Measurements from ENCODE around the gene CRIP3. TPM values are rescaled to one million over a fixed set of nuclear protein-coding genes. Genes with fewer than 3 reads are reported as not detected.

CRIP3 gene
- total RNA-seq, 1 donor from 2014 or later: not detected

GRCh38 chr6:43286456-43286979 is 22.1 kb downstream of the CRIP3 start:
- no peak overlapping the region for H3K9ac ChIP-seq (ENCODE audit: low read length)
- no peaks in the 10 kb centered on the region for H3K9me3 ChIP-seq (ENCODE audit: insufficient read depth, low read depth, low read length)
- H3K27me3 Mint-ChIP-seq (ENCODE audit: low read depth, unreplicated experiment): peaks cover 31% of the 10 kb centered on the region
- FAIRE-seq (no peak), DNase-seq (ENCODE audit: low read depth) (no peak)
- peaks cover 9% of the 10 kb centered on the region for H3K4me1 Mint-ChIP-seq (ENCODE audit: low read depth, unreplicated experiment)
- H3K27ac Mint-ChIP-seq (ENCODE audit: unreplicated experiment): no peak overlapping the region
- no peaks in the 10 kb centered on the region for H3K36me3 Mint-ChIP-seq (ENCODE audit: low read depth, unreplicated experiment)
- H3K4me3 Mint-ChIP-seq (ENCODE audit: unreplicated experiment): no peak overlapping the region
- H3K79me2 ChIP-seq (ENCODE audit: insufficient read depth, low read length): no peaks in the 10 kb centered on the region
- H4K20me1 ChIP-seq (ENCODE audit: insufficient read depth, low read length): no peaks in the 10 kb centered on the region
- H2AFZ ChIP-seq (ENCODE audit: low read depth, low read length): no peak overlapping the region
- no peaks in the 10 kb centered on the region for H3K9me3 Mint-ChIP-seq (ENCODE audit: unreplicated experiment)
- no peaks in the 10 kb centered on the region for H3K36me3 ChIP-seq (ENCODE audit: insufficient read depth, low read length)
- TF ChIP-seq, protein P1, sequence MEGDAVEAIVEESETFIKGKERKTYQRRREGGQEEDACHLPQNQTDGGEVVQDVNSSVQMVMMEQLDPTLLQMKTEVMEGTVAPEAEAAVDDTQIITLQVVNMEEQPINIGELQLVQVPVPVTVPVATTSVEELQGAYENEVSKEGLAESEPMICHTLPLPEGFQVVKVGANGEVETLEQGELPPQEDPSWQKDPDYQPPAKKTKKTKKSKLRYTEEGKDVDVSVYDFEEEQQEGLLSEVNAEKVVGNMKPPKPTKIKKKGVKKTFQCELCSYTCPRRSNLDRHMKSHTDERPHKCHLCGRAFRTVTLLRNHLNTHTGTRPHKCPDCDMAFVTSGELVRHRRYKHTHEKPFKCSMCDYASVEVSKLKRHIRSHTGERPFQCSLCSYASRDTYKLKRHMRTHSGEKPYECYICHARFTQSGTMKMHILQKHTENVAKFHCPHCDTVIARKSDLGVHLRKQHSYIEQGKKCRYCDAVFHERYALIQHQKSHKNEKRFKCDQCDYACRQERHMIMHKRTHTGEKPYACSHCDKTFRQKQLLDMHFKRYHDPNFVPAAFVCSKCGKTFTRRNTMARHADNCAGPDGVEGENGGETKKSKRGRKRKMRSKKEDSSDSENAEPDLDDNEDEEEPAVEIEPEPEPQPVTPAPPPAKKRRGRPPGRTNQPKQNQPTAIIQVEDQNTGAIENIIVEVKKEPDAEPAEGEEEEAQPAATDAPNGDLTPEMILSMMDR (IDR thresholded peaks at IDR 0.05; ENCODE audit: insufficient read depth, low read depth, low read length): no peak
- H3K4me3 ChIP-seq (ENCODE audit: insufficient read depth, low read depth, low read length): no peak overlapping the region
- peaks cover 2% of the 10 kb centered on the region for H3K27me3 ChIP-seq (ENCODE audit: insufficient read depth, low read length)
- H3K27ac ChIP-seq (ENCODE audit: low read depth, low read length): no peak overlapping the region
- no peak overlapping the region for H3K4me2 ChIP-seq (ENCODE audit: low read length)
- no peaks in the 10 kb centered on the region for H3K4me1 ChIP-seq (ENCODE audit: insufficient read depth, low read length)

- H3K27ac Mint-ChIP-seq (ENCODE audit: unreplicated experiment): no peak overlapping the region
- no peaks in the 10 kb centered on the region for H3K4me1 ChIP-seq (ENCODE audit: insufficient read depth, low read length)
- H3K27me3 ChIP-seq (ENCODE audit: insufficient read depth, low read length): peaks cover 2% of the 10 kb centered on the region
- H3K9me3 ChIP-seq (ENCODE audit: insufficient read depth, low read depth, low read length): no peaks in the 10 kb centered on the region
- no peak overlapping the region for H3K27ac ChIP-seq (ENCODE audit: low read depth, low read length)
- H3K9me3 Mint-ChIP-seq (ENCODE audit: unreplicated experiment): peaks cover 2% of the 10 kb centered on the region
- DNase-seq (ENCODE audit: low read depth): no peak
- H3K27me3 Mint-ChIP-seq (ENCODE audit: low read depth, unreplicated experiment): peaks cover 31% of the 10 kb centered on the region
- H3K4me1 Mint-ChIP-seq (ENCODE audit: low read depth, unreplicated experiment): peaks cover 9% of the 10 kb centered on the region
- no peaks in the 10 kb centered on the region for H3K36me3 Mint-ChIP-seq (ENCODE audit: low read depth, unreplicated experiment)
- H3K4me3 ChIP-seq (ENCODE audit: insufficient read depth, low read depth, low read length): no peak overlapping the region
- no peaks in the 10 kb centered on the region for H3K79me2 ChIP-seq (ENCODE audit: insufficient read depth, low read length)
- H3K9ac ChIP-seq (ENCODE audit: low read length): no peak overlapping the region
- TF ChIP-seq EZH2 (IDR thresholded peaks at IDR 0.05; ENCODE audit: insufficient read depth, low read length): no peak
- no peak overlapping the region for H3K4me2 ChIP-seq (ENCODE audit: low read length)
- no peak overlapping the region for H3K4me3 Mint-ChIP-seq (ENCODE audit: unreplicated experiment)
- no peaks in the 10 kb centered on the region for H4K20me1 ChIP-seq (ENCODE audit: insufficient read depth, low read length)
- H2AFZ ChIP-seq (ENCODE audit: low read depth, low read length): no peak overlapping the region
- FAIRE-seq: no peak
- no peaks in the 10 kb centered on the region for H3K36me3 ChIP-seq (ENCODE audit: insufficient read depth, low read length)
Observed at GRCh38 chr6:43285832-43286231, 22.8 kb downstream of the CRIP3 start.

DNA sequence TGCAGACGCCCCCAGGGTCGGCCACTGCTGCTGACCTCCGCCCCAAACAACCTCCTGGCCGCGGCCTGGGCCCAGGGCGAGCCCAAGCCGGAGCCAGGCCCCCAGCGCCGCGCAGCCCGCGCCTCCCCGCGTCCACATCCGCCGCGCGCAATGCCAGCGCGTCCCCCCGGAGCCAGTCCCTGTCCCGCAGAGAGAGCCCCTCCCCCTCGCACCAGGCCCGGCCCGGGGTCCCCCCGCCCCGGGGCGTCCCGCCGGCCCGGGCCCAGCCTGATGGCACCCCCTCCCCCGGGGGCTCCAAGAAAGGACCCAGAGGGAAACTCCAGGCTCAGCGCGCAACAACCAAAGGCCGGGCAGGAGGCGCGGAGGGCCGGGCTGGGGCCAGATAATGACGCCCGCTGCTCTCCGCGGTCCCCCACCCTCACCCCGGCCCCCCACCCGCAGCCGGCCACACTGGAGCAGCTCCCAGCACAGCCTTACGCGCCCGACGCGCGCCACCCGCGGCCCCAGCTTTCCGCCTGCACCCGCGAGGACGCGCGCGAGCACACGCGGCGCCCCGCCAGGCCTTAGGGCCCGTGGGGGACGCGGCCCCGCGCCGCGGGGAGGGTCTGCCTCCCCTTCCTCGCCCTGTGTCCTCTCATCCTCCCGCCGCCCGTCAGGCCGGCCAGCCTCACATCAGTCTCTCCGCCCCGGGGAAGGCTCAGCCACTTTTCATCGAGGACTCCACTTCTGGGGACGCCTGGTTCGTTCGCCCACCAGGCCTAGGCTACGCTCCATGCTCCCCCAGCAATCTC is 23.4 kb downstream of the CRIP3 start:
- H3K79me2 ChIP-seq (ENCODE audit: insufficient read depth, low read length): no peaks in the 10 kb centered on the region
- H3K27me3 ChIP-seq (ENCODE audit: insufficient read depth, low read length): peaks cover 7% of the 10 kb centered on the region
- no peak overlapping the region for H3K9ac ChIP-seq (ENCODE audit: low read length)
- H3K9me3 ChIP-seq (ENCODE audit: insufficient read depth, low read depth, low read length): no peaks in the 10 kb centered on the region
- H3K4me1 ChIP-seq (ENCODE audit: insufficient read depth, low read length): no peaks in the 10 kb centered on the region
- H4K20me1 ChIP-seq (ENCODE audit: insufficient read depth, low read length): no peaks in the 10 kb centered on the region
- H3K36me3 Mint-ChIP-seq (ENCODE audit: low read depth, unreplicated experiment): no peaks in the 10 kb centered on the region
- H3K27ac Mint-ChIP-seq (ENCODE audit: unreplicated experiment): no peak overlapping the region
- H3K4me2 ChIP-seq (ENCODE audit: low read length): no peak overlapping the region
- H3K36me3 ChIP-seq (ENCODE audit: insufficient read depth, low read length): no peaks in the 10 kb centered on the region
- peaks cover 13% of the 10 kb centered on the region for H3K4me1 Mint-ChIP-seq (ENCODE audit: low read depth, unreplicated experiment)
- FAIRE-seq (no peak), DNase-seq (ENCODE audit: low read depth) (no peak)
- peaks cover 32% of the 10 kb centered on the region for H3K27me3 Mint-ChIP-seq (ENCODE audit: low read depth, unreplicated experiment)
- H3K4me3 ChIP-seq (ENCODE audit: insufficient read depth, low read depth, low read length): no peak overlapping the region
- no peak overlapping the region for H2AFZ ChIP-seq (ENCODE audit: low read depth, low read length)
- H3K9me3 Mint-ChIP-seq (ENCODE audit: unreplicated experiment): peaks cover 2% of the 10 kb centered on the region
- H3K27ac ChIP-seq (ENCODE audit: low read depth, low read length): no peak overlapping the region
- no peak overlapping the region for H3K4me3 Mint-ChIP-seq (ENCODE audit: unreplicated experiment)
- TF ChIP-seq EZH2 (IDR thresholded peaks at IDR 0.05; ENCODE audit: insufficient read depth, low read length): no peak
- TF ChIP-seq, protein P1 (IDR thresholded peaks at IDR 0.05; ENCODE audit: insufficient read depth, low read depth, low read length): no peak

Data from astrocyte (in vitro differentiated cells and primary cell).